Panc1 (cell line): Measurements from ENCODE around the gene GGT5.

Source experiments
- CTCF ChIP-seq: fragments of 450-650 bp; IDR thresholded peaks from 2 replicates; pipeline ENCODE4 v1.5.1; 2017; ENCODE audit warnings: mild to moderate bottlenecking
- POLR2AphosphoS5 ChIP-seq: IDR thresholded peaks from 2 replicates; pipeline ENCODE4 v1.6.1; 2012; ENCODE audit warnings: mild to moderate bottlenecking, low read depth, low read length, moderate library complexity
- REST ChIP-seq, 2 experiments: IDR thresholded peaks; 2 replicates each; pipeline ENCODE4 v1.6.1; 2011 to 2012; ENCODE audit warnings: low read depth in 2 of 2, control low read depth in 1 of 2, low read length in 1 of 2, mild to moderate bottlenecking in 1 of 2, moderate library complexity in 1 of 2; ENCODE audit not compliant: insufficient read depth in 1 of 2

- TF ChIP-seq REST (IDR thresholded peaks at IDR 0.05; ENCODE audit: insufficient read depth in 1 of 2, low read depth in 2 of 2, low read length in 1 of 2) (no peak), POLR2AphosphoS5 (no peak), CTCF (no peak)
Measured at GRCh38 chr22:24219750-24220149, 25.1 kb downstream of the GGT5 start.
